ENCODE results near the gene TM9SF1.

TM9SF1 gene

DNA sequence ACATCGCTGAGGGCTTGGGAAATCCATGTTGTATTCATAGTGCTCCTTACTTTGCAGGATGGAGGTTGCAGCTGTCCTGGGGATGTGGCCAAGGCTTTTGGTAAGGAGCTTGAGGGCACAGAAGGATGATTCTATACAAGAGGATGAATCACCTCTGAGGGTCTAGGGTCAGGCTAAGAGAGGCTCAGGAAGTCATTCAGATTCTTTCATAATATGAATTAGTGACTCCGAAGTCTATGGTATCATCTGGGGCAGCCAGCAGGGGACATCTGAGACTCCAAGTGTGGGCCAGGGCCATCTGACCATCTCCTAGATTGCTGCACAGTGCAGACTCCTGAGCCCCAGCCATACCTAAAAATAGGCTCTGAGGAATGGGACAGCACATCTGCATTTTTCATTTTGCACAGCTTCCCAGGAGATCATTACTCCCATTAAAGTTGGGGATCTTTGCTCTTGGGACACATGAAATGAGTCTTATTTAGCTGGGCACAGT lies 42.3 kb upstream of the TM9SF1 start:
- TF ChIP-seq CTCF (IDR thresholded peaks at IDR 0.05) = no peak

DNA sequence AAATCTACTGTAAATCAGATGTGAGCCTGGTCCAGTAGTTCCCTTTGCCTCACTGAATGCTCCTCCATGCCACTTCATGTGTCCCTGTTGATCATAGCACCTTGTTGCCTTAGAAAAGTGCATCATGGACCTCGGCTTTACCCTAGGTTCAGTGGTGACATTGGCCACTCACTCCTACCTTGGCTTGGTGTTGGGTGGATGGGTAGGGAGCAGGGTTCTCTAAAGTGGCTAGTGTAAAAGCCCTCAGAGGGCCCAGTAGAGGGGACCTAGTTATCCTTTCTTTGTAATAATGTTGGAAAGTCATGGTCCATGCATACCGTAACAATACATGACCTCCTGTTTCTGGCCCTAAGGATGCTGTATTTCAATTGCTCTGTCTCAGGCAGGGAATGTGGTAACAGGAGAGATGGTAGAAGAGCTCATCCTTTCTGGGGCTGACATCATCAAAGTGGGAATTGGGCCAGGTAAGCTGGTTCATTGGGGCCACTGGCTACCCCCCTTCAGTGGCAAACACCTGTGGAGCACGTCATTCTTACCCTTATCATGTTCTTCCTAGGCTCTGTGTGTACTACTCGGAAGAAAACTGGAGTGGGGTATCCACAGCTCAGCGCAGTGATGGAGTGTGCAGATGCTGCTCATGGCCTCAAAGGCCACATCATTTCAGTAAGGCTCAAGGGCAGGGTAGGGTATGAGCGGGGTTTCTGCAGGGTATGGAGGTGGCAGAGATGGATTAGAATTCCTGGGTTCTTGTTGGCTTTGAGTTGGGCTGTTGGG lies 41.6 kb upstream of the TM9SF1 start:
- TF ChIP-seq CTCF (IDR thresholded peaks at IDR 0.05) = no peak

GRCh38 chr14:24235804-24236688 lies 40.8 kb upstream of the TM9SF1 start:
- no peak for TF ChIP-seq CTCF (IDR thresholded peaks at IDR 0.05)

DNA sequence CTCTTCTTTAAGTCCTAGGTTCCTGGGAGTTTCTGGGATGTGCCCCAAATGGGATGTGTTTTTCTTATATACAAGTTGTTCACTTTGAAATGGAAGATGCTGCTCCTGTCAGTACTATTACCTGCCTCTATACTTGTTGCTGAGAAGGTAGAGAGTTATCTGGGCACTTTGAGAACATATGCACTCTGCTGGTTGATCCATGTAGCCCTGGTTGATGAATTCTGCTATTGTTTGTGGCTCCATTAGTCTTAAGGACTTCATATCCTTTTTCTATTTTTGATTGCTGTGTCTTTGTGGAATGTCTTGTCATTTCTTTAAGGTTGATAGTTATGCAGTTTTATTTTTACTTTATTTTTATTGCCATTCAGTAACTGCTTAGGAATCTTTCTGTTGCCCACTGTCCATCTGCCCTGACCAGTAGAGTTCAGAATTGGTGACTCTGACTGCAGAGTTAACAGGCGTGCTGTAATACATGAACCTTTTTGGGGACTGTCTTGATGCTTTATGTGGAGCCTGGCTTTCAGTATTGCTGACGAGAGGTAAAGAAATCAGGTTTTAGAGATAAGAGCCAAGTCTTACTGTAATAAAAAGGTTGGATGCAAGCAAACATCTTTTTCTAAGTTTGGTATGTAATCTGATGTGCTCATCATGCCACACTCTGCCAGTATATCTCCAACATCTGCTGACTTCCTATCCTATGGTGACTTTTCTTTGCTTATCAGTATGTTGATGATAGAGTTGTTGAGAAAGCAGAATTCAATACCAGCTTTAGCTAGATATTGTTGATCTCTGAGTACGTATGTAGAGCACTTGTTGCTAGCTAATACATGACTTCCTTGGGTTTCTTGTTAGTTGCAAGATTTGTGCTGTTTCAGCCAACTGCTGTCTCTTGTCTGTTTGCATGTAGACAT lies 39.1 kb upstream of the TM9SF1 start:
- no peak for TF ChIP-seq CTCF (IDR thresholded peaks at IDR 0.05)

- no peak for TF ChIP-seq CTCF (IDR thresholded peaks at IDR 0.05)
Observed at GRCh38 chr14:24233538-24233866, 38.3 kb upstream of the TM9SF1 start.

DNA sequence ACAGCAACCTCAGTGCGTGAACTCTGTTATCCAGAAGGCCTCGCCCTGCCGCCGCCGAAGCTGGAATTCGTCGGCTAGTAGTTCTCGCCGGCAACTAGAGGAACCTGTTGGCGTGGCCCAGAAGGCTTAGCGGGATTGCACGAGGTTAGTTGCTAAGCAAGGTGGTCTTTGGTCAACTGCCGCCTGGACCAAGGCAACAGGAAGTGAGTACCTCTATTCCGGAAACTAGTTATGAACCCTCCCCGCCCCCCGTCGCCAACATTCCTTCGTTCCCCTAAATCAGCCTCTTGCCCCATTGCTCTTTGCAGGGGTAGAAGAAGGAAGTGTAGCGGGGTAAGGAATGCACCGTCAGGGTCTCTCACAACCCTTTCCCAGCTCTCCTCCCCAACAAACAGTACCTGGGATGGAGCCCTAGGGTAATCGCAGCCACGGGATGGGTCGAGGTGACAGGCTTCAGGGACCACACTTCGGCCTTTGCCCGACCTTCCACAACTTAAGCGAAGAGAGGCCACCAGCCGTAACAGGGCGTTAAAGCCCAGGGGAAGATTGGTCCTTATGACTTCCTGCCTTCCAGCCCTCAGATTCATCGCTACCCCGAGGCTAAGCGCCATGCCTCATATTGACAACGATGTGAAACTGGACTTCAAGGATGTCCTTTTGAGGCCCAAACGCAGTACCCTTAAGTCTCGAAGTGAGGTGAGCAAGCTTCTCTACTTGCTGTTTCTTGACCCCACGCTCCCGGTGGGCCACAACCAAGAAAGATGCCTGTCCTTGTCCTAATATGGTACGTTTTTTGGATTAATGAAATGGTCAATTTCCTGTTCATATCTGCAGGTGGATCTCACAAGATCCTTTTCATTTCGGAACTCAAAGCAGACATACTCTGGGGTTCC lies 37.6 kb upstream of the TM9SF1 start, which contains the start of gene GMPR2:
GMPR2 (plus strand) TSS at position 285 of the 893 bp plus-strand sequence; CDS start at position 610, 325 bp downstream.
- TF ChIP-seq CTCF (IDR thresholded peaks at IDR 0.05) = no peak
